Fibroblast of the conjunctiva (primary cell): Measurements from ENCODE around the gene SOHLH2.
A peak's percentile ranks its signal among the peaks of the same experiment; 100 is the strongest.

Experiments used
- DNase-seq: peaks from one replicate; pipeline ENCODE4 v3.0.0-alpha.2; 2010; ENCODE audit warnings: low read depth

Gene SOHLH2

DNA sequence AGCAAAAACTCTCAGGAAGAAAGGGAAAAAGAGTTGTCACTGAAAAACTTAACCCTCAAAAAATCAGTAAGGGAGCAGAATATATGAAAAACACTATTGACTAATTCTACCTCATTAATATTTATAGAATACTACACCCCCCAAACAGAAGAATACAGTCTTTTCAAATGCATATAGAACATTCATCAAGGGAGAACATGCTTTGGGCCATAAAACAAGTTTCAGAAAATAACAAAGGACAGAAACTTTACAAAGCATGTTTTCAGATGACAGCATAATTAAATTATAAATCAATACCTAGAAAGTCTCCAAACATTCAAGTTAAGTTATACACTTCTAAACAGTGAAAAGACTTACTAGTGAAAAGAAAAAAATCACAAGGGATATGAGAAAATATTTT is 30.5 kb downstream of the SOHLH2 start:
- DNase-seq = no peak

DNA sequence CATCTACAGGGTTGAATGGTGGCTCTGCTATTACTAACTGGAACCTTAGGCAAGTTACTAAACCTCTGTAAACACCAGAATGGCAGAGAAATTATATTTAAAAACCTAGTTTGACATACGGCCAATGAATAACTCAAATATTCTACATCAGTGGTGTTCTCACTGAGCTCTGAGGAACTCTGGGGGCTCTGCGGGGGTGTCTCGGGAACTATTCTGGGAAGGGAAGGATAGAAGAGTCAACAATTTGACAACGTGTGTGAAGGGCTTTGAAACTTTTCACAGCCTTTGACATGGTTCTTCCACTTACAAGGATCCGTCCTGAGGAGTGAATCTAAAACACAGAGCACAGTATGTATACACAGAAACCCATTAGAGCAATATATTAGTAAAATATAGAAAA is 38.7 kb downstream of the SOHLH2 start:
- no peak for DNase-seq

DNA sequence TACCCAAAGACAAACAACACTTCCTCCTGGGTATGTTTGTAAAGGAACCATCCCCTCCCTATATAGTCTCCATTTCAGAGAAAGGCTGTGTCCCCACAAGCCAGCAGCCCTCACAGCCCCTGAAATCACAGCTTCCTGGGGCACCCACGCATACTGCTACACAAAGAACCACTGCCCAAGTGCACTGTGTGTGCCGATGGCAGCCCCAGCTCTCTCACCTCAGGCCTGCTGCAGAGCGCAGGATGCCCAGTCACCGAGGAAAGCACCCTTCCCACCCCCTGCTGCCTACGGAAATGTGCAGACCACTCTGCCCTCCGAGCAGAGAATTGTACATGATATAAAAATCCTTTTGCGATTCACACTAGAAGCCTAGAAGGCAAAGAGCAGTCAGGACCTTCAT is 39.4 kb downstream of the SOHLH2 start:
- DNase-seq = no peak

DNA sequence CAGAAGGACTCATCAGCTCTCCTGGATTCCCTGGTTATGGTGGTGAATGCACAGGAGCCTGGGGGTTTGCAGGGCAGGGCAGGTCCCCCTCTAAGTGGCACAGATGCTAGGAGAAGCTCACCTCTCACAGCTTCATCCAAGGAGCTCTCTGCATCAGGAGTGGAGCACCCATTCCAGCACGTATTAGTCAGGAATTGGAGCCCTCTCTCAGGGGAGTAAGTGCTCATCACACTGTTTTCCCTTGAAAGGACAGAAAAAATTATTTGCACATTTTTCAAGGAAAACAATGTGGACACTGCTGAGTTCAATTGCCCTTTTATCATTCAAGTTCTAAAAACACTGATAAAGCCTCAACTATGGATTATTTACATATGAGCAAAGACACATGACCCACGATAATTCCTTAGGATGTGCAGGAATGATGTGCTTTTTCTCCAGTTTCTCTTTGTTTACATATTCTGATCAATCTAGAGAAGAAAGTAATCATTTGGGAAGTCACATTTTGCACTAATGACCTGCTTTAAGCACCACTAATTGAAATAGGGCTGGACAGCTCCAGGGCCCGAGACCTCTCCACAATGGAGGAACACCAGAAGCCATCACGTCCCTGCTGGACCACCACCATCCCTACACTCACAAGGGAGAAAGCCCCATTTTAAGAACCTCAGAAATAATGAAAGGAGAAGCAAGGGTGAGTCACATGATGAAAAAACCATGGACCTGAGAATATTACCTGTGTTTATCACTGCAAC is 40.6 kb downstream of the SOHLH2 start:
- no peak for DNase-seq

DNA sequence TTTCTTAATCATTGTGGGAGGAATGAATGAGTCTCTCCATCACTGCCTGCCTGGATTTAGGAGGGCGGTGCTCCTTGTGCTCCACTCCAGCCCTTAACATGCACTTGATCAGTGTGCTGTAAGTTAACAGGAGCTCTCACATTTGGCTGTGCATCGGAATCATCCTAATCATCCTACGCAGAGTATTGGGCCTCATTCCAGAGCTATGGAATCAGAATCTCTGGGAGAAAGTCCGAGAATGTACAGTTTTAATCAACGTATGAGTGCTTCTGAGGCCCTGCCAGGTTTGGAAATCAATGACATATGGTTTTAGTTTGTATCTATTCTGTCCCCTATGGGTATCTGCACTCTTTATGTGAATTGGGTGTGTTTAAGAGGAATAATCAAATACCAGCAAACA is 48.3 kb downstream of the SOHLH2 start:
- peak; percentile 52 for DNase-seq

DNA sequence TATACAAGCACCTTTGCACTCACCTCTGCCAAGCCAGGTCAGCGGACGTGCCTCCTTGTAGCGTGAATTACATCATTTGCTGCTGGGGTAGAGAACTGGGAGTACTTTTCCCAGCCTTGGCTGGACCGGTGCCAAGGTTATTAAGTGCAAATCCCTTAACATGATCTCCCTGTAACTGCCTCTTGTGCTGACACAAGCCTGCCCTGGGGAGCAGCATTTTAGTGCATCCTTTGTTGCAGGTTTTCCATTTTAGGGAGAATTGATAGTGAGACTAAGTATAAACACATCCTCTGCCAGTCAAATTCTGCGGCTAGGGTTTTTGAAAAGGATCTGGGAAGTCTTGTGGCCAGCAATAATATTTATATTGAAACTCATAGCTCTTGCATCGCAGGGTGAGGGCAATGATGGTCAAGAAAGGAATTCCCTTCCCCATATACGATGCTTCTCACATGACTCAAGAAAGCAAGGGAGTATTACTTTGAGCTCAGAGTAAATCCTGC is 50.5 kb downstream of the SOHLH2 start:
- peak; percentile 93 for DNase-seq

DNA sequence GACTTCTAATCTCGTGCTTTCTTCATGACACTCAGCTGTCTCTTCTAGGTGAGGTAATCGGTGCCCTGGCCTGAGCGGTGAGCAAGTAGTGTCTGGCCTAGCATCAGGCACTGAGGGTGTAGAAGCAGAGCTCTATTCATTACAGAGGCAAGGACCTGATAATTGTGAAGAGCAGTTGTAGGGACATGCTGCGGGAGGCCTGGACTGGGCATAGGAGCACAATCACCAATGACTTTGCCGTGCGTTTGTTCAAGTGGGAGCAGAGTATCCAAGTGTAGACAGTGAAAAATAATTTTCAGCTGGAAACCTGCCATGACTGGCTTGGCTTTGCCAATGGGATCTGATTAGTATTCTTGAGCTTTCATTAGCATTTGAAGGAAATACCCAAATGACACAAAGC is 51.1 kb downstream of the SOHLH2 start:
- DNase-seq = no peak

DNA sequence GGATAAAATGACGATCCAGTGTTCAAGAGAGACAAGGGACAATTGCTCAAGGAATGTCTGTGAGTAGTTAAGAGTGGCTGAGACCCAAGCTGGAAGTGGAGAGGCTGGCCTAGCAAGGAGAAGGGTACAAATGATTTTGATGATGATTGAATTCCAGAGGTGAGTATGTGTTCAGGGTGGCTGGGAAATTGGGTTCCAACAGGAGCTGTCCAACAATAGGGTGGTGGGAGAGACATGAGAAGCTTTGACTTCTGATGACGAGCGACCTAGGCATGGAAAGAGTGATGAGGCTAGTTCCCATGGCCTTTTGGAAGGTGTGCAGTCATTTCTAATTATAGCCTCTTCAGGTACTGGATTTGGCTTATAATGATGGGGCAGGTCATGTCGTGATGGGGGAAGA is 54.1 kb downstream of the SOHLH2 start:
- DNase-seq = no peak

DNA sequence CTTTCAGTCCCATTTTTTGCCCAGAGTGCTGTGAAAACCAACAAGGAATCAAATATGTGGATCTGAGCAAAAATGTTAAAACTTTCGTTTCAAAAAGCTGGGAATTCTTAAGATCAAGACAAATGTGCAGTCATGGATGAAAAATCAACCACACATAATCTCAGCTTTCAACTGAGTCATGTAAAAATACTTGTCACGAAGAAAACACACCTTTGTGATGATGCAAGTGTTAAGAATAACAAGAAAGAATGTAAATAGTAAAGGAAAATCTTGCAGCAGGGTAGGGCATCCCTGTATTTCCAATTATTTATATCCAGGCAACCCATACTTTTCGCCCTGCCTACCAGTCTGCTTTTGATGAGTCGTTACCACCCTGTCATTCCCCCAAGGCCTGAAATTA is 55.7 kb downstream of the SOHLH2 start:
- no peak for DNase-seq

DNA sequence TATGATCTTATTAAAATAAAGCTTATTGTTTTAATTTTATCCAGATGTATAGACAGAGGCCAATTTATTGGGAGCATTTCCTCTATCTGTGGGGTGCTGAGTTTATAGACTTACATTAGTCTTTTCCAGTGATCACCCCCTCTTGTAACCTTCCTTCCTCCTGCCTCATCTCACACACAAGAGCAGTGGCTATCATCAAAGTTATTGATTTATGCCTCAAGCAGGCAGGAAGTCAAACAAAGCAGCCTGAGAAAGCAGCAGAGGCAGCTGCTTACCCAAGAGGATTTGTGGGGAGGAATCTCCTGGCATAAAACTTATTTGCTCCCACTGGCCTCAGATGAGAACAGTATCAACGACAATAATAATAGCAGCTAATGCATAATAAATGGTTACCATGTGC is 56.9 kb downstream of the SOHLH2 start:
- DNase-seq = no peak

DNA sequence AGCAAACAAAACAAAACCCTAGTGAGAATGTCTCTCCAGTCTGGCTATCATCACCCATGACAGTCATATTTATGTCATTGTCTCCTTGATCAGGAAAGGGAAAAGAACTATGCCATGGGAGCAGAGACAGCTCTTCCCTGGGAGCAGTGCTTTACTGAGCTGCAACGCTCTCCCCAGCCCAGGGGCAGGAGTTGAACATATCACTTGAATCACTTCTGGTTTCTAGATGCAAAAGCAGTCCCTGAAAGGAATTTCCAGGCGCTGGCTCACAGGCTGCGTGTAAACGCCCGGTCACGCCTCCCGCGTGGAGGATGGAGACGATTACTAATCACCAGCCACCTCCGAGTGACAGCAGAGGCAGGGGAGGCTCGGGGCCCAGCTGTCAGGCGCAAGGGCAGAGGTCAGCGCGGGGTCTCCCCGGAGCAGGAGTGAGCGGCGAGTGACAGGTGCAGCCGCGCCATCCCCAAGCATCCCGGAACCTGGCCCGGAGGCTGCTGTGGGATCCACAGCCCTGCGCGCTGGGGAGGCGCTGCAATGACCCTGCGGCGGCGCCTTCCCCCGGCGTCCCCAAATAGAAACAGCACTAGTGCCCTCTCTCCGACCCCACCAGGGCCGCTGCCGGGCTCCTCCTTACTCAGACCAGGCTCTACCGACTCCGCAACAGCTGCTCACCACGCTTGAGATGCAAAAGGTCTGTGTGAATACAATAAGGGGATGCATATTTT is 59.6 kb downstream of the SOHLH2 start:
- DNase-seq = no peak

DNA sequence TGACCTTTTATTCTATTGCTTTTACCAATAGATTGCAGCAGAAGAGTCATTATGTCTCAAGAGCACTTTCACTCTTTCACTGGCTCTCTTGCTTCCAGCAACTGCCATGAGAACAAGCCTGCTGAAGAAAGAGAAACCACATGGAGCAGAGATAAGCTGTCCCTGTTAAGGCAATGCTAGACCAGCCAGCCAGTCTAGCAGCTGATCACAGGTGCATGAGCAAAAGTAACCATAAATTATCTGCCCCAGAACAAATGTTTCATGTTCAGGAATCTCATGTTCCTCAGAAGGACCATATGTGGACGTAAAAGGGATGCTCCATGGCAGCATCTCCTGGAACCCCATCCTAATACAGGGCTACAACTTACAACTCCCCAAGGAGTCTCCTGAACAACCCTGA is 62.8 kb downstream of the SOHLH2 start:
- no peak for DNase-seq

DNA sequence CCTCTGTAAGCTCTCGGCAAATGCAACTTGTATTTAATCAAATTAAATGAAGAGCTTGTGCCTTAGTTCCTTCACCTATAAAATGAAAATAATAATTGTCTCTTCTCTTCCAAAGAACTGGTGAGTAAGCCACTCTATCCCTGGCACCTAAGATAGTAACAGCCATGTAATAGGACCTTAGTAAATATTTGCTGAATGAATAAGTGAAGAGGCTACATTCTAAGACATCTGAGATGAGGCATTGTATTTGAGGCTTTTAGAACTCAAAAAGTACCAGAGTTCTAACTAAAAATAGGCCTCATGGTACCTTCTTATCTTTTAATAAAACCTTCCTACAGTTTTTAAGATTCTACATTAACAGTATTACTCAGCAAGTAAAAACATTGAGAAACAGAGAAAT is 65.9 kb downstream of the SOHLH2 start:
- no peak for DNase-seq

DNA sequence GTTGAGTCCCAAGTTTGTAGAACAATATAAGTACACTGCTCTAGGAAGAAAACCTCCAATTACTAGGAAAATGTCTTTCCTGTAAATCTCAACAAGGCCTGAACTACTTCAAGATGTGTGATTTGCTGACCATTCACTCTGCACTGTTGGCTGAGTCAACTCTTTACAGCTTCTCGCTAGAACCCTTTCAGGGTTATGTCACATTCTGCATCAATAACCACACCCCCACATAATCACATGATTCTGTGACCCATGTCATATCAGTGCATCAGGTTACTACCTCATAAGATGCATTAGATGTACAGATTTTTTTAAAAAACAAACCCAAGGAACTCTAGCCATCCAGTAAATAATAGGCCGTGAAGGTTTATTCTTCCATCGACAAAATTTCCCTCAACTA is 67.0 kb downstream of the SOHLH2 start:
- no peak for DNase-seq

DNA sequence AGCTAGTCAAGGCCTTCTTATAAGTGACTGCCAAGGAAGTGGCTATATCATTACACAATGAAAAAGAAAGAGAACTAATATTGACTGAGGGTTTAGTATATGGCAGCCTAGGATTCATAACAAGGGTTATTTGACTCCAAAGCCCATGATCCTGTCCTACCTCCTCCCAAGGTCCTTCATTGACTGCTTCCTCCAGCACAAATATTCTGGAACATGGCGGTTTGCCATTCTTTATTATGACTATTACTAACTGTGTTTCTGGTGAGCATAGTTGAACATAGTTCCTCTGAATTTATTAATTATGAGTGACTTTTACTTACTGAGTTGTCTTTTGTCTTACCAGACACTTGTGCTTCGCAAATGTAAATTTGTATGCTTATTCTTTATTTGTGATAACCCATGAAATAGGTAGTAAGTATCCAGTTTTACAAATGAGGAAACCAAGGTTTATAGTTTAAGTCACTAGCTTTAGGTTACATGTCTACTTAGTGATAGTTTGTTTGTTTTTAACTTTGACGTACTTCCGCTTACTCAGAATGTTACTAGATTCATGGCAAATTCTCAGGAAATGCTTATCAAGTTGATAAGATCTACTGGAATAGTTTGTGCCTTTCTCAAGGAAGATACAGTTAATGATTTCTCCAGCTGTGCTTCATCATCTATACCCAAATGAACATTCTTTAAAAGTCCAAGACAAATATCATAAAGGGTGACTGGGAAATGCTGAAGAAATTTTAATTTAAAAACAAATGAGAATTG is 67.7 kb downstream of the SOHLH2 start:
- no peak for DNase-seq

DNA sequence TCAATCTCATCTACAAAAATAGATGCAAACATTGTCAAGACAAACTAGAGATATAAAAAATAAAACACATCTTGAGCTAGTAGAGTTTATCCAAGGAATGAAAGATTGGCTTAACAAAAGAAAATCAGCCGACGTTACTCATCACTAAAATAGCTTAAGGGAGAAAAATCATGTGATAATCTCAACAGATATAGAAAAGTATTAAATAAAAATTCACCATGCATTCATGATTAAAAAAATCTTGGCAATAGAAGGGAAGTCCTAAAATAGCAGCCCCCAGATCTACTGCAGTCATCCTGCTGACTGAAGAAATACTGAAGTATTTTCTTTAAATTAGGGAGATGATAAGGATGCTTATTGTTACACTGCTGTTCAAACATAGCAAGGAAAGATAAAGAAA is 70.6 kb downstream of the SOHLH2 start:
- no peak for DNase-seq

DNA sequence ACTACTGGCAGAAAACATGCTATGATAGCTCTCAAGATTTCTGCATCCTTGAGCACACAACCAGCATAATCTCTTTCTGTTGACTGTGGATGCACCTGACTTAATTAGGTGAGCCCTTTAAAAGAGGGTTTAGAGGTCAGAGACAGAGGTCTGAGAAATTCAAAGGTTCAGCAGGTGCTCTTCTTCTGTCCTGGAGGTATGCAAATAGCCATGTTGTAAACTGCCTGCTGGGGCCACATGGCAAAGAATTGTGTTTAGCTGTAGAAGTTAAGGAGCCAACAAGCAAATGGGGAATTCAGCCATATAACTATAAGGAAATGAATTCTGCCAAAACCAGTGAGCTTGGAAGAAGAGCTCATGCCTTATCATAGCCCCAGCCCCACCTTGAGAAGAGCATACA is 71.6 kb downstream of the SOHLH2 start:
- DNase-seq = no peak

DNA sequence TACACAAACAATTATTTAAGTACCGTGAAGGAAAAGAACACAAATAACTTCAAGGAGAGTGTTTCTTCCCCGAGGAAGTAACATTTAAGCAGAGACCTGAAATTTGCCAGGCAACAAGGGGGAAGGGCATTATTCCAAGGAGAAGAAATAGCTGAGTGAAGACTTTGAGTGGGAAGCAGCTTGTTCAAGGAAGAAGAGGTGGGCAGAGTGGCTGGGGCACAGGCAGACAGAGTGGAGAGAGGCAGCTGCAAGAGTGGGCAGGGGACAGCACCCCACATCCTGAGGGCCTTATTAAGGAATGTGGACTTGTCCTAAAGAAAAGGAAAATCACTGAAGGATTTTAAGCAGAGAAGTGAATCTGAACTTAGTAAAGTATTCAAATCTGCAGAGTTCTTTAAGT is 78.5 kb downstream of the SOHLH2 start:
- no peak for DNase-seq

DNA sequence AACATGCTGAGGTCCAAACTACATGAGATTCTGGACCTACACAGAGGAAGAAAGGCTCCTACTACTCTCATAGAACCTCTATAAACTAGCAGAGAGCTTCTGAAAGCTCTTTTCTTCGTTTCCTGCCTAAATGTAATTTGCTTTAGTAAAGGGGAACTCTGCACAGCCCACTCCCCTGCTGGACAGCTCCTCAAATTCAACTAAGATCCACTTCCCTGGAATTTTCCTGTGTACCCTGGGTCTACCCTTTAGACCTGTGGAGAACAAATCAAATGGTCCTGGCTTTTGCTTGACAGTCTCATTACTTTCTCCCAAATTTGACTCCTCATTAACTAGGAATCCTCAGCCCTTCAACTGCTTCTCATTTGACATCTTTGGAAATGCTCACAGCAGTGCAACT is 79.7 kb downstream of the SOHLH2 start:
- no peak for DNase-seq

DNA sequence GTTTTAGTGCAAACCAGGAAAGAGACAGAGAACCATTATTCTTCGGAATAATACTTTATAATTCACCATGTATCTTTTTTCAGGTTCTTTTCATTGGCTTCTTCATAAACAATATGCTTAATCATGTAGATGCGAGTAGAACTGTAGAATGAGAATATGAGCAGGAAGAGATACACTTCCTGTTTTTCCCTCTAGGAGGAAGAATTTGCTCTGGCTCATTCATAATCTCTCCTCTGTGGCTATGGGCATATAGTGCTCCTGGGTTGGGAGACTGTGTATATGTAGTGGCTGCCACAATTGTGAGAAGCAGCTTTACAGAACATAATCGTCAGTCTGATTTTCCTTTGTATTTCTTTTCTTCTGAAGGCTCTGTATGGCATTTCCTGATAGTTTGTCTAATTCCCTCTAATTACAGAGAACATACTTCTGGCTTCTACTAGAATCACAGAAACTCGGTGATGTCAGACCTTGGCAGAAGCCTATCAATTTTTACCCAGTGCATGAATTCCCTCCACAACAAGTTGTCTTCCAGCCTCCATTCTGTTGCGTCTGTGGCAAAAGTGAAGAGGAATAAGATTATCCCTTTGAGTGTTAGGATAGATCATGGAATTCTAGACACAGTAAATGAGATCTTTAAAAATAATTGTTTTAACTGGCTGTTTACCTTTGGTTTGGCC is 80.3 kb downstream of the SOHLH2 start:
- no peak for DNase-seq

DNA sequence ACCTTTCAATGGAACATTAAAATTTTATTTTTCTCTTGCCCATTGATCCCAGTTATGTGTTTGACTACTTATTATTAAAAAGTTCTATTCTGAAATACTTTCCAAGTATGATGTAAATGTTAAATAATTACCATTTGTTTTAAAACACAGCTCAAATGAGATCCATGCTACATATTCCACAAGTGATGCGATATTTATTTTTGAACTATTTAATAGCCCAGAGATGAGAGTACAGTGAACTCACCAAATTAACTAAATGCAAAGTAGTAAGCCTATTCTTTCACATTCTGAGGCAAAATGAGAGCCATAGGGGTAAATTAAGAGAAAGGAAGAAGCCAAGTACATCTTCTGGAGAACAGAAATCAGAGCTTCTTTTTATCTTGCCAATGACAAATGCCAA is 82.0 kb downstream of the SOHLH2 start:
- no peak for DNase-seq

DNA sequence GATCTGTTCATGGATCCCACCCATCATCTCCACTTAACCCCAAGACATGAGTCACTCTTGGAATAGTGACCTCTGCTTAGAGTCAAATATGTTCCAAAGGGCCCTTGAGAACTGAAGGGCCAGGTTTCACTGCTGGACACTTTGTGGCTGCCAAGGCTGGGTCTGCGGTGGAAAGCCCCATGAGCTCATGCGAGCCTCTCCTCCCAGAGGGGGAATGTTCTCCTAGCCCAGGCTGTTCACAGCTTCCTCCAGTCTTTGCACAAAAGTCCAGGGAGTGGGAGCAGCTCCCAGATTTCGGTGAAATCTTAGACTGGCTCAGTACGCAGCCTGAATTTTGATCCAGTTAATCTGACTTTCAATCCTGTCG is 82.4 kb downstream of the SOHLH2 start:
- peak; percentile 74 for DNase-seq
